Stomach (tissue), 4 donors: ENCODE data around the gene RANGRF.

ENCODE experiments used
- POLR2A ChIP-seq, 4 donors: fragments of 450-650 bp; IDR thresholded peaks; one replicate each; pipeline ENCODE4 v1.6.1; 2016; ENCODE audit warnings: antibody characterized with exemption in 4 of 4, control low read depth in 2 of 4, mild to moderate bottlenecking in 1 of 4, moderate library complexity in 1 of 4
- POLR2AphosphoS5 ChIP-seq, 3 donors: sonication (generic); formaldehyde crosslinking; IDR thresholded peaks; one replicate each; pipeline ENCODE4 v1.6.1; 2016; ENCODE audit warnings: antibody characterized with exemption in 3 of 3

DNA sequence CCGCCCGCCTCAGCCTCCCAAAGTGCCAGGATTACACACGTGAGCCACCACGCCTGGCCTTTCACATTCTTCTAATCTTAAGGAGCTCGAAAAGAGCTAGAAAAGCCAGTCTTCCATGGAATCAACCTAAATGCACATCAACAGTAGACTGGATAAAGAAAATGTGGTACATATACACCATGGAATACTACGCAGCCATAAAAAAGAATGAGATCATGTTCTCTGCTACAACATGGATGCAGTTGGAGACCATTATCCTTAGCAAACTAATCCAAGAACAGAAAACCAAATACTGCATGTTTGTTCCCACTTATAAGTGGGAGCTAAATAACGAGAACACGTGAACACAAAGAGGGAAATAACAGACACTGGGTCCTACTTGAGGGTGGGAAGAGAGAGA is 43.7 kb upstream of the RANGRF start:
- TF ChIP-seq POLR2AphosphoS5 (IDR thresholded peaks at IDR 0.05) (no peak), POLR2A (IDR thresholded peaks at IDR 0.05) (no peak)
